Measurements from ENCODE around the gene SEPTIN8.

DNA sequence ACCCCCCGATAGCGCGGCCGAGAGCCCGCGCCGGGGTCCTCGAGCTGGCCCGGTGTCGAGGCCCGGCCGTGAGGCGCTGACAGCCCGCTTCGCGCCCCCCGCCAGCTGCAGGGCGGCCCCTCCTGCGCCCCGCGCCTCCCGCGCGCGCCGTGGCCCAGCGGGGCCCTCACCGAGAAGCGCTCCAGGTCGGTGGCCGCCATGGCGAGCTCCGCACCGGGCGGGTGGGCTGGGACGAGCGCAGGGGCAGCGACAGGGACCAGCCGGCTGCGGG lies 166 bp downstream of the SEPTIN8 start:
- TF ChIP-seq, protein P1, sequence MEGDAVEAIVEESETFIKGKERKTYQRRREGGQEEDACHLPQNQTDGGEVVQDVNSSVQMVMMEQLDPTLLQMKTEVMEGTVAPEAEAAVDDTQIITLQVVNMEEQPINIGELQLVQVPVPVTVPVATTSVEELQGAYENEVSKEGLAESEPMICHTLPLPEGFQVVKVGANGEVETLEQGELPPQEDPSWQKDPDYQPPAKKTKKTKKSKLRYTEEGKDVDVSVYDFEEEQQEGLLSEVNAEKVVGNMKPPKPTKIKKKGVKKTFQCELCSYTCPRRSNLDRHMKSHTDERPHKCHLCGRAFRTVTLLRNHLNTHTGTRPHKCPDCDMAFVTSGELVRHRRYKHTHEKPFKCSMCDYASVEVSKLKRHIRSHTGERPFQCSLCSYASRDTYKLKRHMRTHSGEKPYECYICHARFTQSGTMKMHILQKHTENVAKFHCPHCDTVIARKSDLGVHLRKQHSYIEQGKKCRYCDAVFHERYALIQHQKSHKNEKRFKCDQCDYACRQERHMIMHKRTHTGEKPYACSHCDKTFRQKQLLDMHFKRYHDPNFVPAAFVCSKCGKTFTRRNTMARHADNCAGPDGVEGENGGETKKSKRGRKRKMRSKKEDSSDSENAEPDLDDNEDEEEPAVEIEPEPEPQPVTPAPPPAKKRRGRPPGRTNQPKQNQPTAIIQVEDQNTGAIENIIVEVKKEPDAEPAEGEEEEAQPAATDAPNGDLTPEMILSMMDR (conservative IDR thresholded peaks at IDR 0.05 in 1 of 2, IDR thresholded peaks at IDR 0.05 in 1 of 2; ENCODE audit: extremely low read depth in 1 of 2, insufficient read depth in 1 of 2, low read depth in 1 of 2, low read length in 2 of 2) = no peak
- no peak for TF ChIP-seq EZH2 (IDR thresholded peaks at IDR 0.05; ENCODE audit: borderline replicate concordance, low read length)
